Amniotic stem cell (primary cell): ENCODE data around the gene UBD.

Source experiments
- DNase-seq: peaks from one replicate; lab custom pipeline; 2025; lab: John Stamatoyannopoulos, UW

UBD gene

GRCh38 chr6:29559524-29560287 is at the start of gene UBD:
Gene UBD (minus strand): TSS chr6:29559732. CDS start chr6:29559701, 31 bp downstream.
- DNase-seq, result no peak

DNA sequence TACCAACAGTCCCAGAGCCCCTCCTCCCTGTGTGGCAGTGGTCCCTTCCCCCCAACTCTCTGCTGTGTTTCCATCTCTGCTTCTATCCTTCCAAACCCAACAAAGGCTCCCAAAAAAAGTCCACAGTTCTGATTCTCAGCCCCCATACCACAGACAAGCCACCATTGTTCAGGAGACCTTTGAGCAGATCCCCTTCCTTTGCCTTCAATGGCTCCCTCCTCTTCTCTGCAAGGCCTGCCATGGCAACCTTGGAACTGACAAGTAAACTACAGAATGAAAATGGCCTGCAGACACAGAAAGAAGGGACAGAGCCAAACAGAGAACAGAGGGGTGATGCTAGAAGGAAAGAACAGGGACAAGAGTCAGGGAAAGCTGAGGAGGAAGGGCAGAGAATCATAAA is 48.6 kb upstream of the UBD start:
- no peak for DNase-seq

- DNase-seq, result no peak
Measured at GRCh38 chr6:29603930-29604329, 44.4 kb upstream of the UBD start.

DNA sequence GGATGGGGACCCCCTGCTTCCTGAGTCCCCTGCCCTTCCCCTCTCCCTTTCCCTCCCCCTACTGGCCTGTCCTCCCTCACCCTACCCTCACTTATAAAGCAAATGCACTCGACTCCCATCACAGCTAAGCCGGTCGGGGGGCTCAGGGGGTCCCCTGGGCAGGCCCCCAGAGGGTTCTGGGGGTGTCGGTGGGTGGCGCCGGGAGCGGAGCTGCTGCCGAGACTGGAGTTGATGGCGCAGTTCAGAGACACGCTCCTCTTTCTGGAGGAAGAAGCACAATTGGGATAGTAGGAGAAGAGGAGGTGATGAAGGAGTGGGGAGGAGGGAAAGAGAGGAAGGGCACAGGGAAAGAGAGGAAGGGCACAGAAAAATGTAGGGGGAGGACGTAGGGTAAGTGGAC is 43.9 kb upstream of the UBD start:
- DNase-seq, result no peak

DNA sequence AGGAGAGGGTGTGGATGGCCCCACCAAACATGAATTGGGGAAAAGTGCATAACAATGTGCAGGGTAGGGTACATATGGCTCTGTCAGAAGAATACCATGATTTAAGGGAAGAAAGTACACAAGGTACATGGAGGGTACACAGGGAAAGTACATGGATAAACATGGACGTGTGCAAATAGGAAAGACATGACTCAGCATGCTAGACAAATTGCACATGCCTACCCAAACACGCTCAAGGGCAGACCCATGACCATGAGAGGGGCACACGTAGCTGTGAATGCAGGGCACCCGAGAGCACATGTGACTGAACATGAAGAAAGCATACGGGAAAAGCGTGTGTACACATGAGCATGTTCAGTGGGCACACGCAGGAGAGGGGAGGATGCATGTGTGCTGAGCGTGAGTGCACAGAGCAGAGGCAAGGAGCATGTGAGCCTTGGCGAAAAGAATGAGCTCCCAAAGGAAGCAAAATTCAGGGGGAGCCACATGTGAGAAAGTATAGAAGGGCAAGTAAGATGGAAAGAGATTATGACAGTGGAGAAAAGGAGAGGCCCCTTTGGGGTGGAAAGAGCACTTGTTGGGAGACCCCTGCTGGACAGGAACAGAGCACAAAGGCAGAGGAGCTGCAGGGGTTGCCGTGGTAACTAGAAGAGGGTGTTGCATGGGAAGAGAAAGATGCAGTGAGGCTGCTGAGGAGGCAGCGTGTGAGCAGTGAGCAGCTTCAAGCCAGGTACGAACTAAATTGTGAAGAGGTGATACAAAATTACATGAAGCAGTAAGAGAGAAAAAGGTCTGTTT is 43.2 kb upstream of the UBD start:
- no peak for DNase-seq

- DNase-seq, result no peak
Measured at GRCh38 chr6:29598172-29598747, 38.7 kb upstream of the UBD start.

DNA sequence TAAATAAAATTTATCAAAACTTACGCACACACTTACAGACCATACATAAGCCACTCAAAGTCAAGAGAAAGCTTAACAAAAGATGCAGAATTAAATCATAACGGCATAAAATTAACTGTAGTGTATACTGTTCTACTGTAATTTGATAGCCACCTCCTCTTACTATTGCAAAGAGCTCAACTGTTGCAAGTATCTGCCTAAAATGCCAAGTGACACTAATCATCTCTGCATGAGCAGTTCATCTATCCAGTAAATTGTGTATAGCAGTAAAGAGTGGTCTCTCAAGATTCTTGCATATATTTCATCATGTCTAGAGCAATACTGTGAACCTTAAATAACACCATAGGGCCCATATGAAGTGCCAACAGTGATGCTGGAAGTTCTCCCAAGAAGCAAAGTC is 37.7 kb upstream of the UBD start:
- no peak for DNase-seq

GRCh38 chr6:29596381-29596900 is 36.9 kb upstream of the UBD start:
- no peak for DNase-seq

GRCh38 chr6:29593199-29593855 is 33.8 kb upstream of the UBD start:
- no peak for DNase-seq

GRCh38 chr6:29591677-29592076 is 32.1 kb upstream of the UBD start:
- DNase-seq, result no peak

DNA sequence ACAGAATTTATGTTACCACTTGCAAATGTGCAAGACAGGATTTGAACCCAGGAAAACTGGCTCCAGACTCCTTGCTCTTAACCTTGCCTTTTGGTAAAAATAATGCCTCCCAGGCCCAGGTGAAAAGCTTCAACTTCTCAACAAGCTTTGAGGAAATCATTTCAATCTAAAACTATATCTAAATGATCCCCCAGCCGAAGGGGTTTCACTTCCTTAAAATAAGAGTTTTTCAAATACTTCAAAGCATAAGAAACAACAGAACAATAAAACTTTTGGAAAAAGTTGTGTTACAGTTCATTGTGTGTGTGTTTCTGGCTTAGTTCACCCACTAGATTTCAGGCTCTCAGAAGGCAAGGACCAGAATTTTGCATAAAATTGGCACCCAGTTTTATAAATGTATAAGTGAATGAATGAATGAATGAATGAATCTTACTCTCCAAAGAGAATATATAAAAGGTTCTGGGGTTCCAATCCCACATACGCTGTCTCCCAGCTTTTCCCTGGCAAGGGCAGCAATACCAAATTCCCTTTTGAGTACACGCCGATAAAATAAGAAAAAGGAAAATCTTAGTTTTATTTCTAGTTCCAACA is 30.8 kb upstream of the UBD start:
- DNase-seq, result no peak

GRCh38 chr6:29589423-29590048 is 30.0 kb upstream of the UBD start:
- peak; percentile 26 for DNase-seq

- DNase-seq, result no peak
Measured at GRCh38 chr6:29584821-29585220, 25.3 kb upstream of the UBD start, which contains the start of gene OR2H2. Gene OR2H2 (plus strand): TSS chr6:29585121. CDS start chr6:29587945, 2,824 bp downstream.

GRCh38 chr6:29577544-29577943 is 18.0 kb upstream of the UBD start:
- no peak for DNase-seq

GRCh38 chr6:29576056-29576455 is 16.5 kb upstream of the UBD start:
- DNase-seq, result no peak

GRCh38 chr6:29567991-29568390 is 8.5 kb upstream of the UBD start:
- DNase-seq, result no peak

DNA sequence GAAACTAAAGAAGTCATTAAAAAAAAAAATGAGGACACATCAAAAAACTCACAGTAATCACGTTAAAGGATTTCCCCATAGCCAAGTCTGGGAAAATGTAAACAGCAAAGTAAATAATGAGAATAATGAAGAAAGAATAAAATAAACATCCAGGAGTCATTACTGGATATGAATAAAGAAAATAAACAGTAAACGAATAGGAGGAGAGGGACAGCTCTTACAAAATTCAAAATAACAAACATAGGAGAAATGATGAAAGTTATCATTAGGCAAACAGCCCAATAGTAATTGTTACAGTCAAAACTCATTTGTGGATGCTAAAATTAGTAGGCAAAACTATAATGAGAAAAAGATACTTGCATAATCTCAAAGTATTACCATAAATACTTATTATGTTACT is 8.0 kb upstream of the UBD start:
- DNase-seq, result no peak

DNA sequence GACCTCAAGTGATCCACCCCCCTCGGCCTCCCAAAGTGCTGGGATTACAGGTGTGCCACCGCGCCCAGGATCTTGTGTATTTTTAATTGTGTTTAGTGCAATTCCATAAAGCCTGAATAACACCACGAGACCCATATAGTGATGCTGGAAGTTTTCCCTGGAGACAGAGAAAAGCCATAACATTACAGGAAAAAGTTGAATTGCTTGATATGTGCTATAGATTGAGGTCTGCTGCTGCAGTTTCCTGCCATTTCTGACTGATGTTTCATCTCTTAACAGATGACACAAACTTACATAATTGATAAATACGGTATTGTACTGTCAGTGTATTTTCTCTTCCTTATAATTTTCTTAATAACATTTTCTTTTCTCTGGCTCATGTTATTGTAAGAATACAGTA is 7.3 kb upstream of the UBD start:
- no peak for DNase-seq

- DNase-seq, result no peak
Measured at GRCh38 chr6:29564875-29565274, 5.3 kb upstream of the UBD start.

- no peak for DNase-seq
Measured at GRCh38 chr6:29563435-29563965, 4.0 kb upstream of the UBD start.

DNA sequence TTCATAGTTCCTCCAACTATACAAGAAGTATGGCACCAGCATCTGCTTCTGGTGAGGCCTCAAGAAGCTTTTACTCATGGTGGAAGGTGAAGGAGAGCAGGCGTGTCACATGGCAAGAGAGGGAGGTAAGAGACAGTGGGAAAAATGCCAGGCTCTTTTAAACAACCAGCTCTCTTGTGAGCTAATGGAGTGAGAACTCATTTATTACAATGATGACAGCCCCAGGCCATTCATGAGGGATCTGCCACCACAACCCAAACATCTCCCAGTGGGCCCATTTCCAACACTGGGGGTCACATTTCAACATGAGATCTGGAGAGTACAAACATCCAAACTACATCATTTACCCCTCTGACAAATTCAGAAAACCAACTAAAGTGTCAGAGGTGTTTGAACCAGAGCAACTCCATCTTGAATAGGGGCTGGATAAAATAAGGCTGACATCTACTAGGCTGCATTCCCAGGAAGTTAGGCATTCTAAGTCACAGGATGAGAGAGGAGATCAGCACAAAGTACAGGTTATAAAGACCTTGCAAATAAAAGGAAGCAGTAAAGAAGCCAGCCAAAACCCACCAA is 2.2 kb upstream of the UBD start:
- DNase-seq, result no peak
